ENCODE data around the gene ZNG1A.
"Not testable (repeated sequence)": the region's sequence is repeated elsewhere in the genome, so short reads cannot be mapped to it uniquely, and the experiment has no call there.

DNA sequence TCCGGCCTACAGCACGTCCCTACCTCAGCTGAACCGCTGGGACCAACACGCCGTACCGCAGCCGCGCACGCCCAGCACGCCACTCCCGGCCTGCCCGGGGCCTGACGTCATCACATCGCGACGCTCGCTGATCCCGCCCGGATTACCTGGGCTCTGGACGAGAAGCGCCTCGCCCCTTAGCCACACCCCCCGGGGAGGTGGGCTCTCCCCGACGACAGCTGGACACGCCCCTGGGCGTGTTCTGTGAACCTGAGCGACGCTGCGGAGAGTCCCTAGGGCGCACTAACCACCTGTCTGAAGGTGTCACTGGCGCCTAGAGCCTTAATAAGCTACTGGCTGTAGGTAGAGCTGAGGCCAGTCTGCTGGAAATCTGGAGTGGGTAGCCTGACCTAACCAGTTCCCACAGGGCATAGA, at the start of gene ZNG1A:
- TF ChIP-seq, protein P1, sequence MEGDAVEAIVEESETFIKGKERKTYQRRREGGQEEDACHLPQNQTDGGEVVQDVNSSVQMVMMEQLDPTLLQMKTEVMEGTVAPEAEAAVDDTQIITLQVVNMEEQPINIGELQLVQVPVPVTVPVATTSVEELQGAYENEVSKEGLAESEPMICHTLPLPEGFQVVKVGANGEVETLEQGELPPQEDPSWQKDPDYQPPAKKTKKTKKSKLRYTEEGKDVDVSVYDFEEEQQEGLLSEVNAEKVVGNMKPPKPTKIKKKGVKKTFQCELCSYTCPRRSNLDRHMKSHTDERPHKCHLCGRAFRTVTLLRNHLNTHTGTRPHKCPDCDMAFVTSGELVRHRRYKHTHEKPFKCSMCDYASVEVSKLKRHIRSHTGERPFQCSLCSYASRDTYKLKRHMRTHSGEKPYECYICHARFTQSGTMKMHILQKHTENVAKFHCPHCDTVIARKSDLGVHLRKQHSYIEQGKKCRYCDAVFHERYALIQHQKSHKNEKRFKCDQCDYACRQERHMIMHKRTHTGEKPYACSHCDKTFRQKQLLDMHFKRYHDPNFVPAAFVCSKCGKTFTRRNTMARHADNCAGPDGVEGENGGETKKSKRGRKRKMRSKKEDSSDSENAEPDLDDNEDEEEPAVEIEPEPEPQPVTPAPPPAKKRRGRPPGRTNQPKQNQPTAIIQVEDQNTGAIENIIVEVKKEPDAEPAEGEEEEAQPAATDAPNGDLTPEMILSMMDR (IDR thresholded peaks at IDR 0.05) = not testable (repeated sequence)
- not testable (repeated sequence) for TF ChIP-seq POLR2A (IDR thresholded peaks at IDR 0.05)

Measured in Peyer's patch (tissue), 4 donors.